ENCODE measurements around the gene CHID1. TPM values are rescaled to one million over a fixed set of nuclear protein-coding genes. Genes with fewer than 3 reads are reported as not detected.

The CHID1 gene
- total RNA-seq, 1 donor from 2014 or later: 83.5 TPM

GRCh38 chr11:839280-839623 lies 71.4 kb downstream of the CHID1 start:
- DNase-seq (ENCODE audit: extremely low read depth, low read depth, low spot score): no peak

- DNase-seq (ENCODE audit: extremely low read depth, low read depth, low spot score): no peak
Measured at GRCh38 chr11:838441-839279, 72.0 kb downstream of the CHID1 start.

- DNase-seq (ENCODE audit: extremely low read depth, low read depth, low spot score): no peak
Measured at GRCh38 chr11:837990-838307, 72.7 kb downstream of the CHID1 start.

GRCh38 chr11:837189-837989 lies 73.2 kb downstream of the CHID1 start:
- no peak for DNase-seq (ENCODE audit: extremely low read depth, low read depth, low spot score)

- no peak for DNase-seq (ENCODE audit: extremely low read depth, low read depth, low spot score)
Measured at GRCh38 chr11:836700-837099, 73.9 kb downstream of the CHID1 start.

- no peak for DNase-seq (ENCODE audit: extremely low read depth, low read depth, low spot score)
Measured at GRCh38 chr11:836274-836673, 74.3 kb downstream of the CHID1 start.

- no peak for DNase-seq (ENCODE audit: extremely low read depth, low read depth, low spot score)
Measured at GRCh38 chr11:834371-835316, 76.0 kb downstream of the CHID1 start.

GRCh38 chr11:833849-834311 lies 76.7 kb downstream of the CHID1 start:
- no peak for DNase-seq (ENCODE audit: extremely low read depth, low read depth, low spot score)

- no peak for DNase-seq (ENCODE audit: extremely low read depth, low read depth, low spot score)
Measured at GRCh38 chr11:833114-833791, 77.4 kb downstream of the CHID1 start.

- DNase-seq (ENCODE audit: extremely low read depth, low read depth, low spot score): no peak
Measured at GRCh38 chr11:832529-833113, 78.0 kb downstream of the CHID1 start, which contains the start of gene CD151. TSS of gene CD151 (plus strand) at chr11:832952. CDS start at chr11:836070, 3,118 bp downstream.

- DNase-seq (ENCODE audit: extremely low read depth, low read depth, low spot score): no peak
Measured at GRCh38 chr11:831961-832528, 78.6 kb downstream of the CHID1 start.

GRCh38 chr11:831118-831864 lies 79.3 kb downstream of the CHID1 start:
- DNase-seq (ENCODE audit: extremely low read depth, low read depth, low spot score): no peak

GRCh38 chr11:830295-831117 lies 80.1 kb downstream of the CHID1 start:
- no peak for DNase-seq (ENCODE audit: extremely low read depth, low read depth, low spot score)

- DNase-seq (ENCODE audit: extremely low read depth, low read depth, low spot score): no peak
Measured at GRCh38 chr11:829847-830294, 80.7 kb downstream of the CHID1 start.

GRCh38 chr11:829176-829846 lies 81.3 kb downstream of the CHID1 start:
- no peak for DNase-seq (ENCODE audit: extremely low read depth, low read depth, low spot score)

GRCh38 chr11:828506-829175 lies 82.0 kb downstream of the CHID1 start:
- no peak for DNase-seq (ENCODE audit: extremely low read depth, low read depth, low spot score)

GRCh38 chr11:827897-828192 lies 82.8 kb downstream of the CHID1 start, which contains the start of gene CRACR2B:
TSS of gene CRACR2B (plus strand) at chr11:827919. CDS start at chr11:828608, 689 bp downstream.
- no peak for DNase-seq (ENCODE audit: extremely low read depth, low read depth, low spot score)

Data from glomerular endothelial cell (primary cell).